HG03571 (cell line): ENCODE results near the gene GSC.
"Not testable (repeated sequence)": the region's sequence is repeated elsewhere in the genome, so short reads cannot be mapped to it uniquely, and the experiment has no call there.

ENCODE experiments used
- ATAC-seq: cut with Tn5 transposase; IDR thresholded peaks from one replicate; pipeline ENCODE4 v1.9.1; 2021; ENCODE audit not compliant: unreplicated experiment

The GSC gene

DNA sequence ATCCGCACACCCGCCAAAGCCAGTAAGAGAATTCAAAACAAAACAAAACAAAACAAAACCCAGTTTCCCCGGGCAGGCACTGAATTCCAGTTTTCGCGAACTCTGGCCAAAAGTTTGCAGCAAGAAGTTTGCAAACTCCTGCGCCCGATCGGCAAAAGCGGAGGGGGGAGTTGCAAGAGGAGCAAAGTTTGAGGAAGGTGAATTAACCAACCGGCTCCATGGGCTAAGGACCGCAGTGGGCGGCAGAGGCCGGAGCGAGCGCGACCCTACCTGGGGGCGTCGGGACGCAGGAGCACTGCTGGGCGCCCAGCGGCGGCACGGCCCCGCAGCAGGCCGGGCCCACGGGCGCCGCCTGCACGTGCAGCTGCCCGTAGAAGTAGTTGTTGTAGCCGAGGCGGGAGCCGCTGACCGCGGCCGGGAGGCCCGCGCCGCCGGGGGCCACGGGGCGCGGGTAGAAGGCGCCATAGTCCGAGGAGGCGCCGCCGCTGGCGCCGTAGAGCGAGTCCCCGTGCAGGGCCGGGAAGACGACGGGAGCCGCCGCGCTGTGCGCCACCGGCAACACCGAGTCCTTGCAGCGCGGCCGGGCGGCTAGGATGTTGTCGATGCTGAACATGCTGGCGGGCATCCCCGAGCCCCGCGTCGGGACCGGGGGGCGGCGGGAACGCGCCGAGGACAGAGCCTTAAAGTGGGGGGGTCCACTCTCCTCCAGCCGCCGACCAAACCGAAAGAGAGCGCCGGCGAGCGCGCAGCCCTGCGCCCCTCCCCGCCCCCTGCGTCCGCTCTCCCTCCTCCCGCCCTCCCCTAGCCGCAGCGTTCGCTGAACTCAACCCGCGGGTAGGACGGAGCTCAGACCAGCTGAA is at the start of gene GSC:
TSS of gene GSC (minus strand) at position 723 of the 860 bp plus-strand sequence. CDS start at position 625, 98 bp downstream.
- ATAC-seq = no peak

DNA sequence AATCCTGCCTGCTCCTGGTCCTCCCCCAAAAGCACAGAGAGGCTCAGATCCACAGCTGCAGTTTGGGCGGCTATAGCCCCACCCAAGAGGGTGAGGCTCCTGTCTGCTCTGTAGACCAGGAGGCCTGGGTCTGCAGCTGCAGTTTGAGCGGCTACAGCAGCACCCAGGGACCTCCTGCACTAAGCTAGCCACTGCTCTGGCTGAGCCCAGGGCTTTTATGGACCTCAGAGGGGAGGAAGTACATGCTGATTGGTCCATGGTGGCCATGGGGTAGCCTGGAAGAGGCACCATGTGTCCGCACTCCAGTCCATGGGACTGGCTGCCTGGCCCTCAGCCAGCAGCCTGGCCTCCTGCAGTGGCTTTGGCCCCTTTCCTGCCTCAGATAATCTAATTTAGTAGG is 49.6 kb upstream of the GSC start:
- no peak for ATAC-seq

DNA sequence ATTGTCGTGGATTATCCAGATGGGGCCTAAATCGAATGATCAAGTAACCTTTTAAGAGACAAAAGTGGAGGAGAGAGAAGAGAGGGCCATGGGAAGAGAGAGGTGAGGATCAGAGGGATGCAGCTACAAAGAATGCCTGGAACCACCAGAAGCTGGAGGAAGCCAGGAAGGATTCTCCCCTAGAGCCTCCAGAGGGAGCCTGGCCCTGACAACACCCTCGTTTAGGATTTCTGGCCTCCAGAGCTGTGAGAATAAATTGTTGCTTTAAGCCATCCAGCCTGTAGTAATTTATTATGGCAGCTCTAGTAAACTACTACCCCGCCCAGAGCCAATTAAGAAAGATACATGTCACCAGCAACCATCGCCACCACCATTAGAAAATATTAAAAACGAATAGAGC is 46.2 kb upstream of the GSC start:
- no peak for ATAC-seq

DNA sequence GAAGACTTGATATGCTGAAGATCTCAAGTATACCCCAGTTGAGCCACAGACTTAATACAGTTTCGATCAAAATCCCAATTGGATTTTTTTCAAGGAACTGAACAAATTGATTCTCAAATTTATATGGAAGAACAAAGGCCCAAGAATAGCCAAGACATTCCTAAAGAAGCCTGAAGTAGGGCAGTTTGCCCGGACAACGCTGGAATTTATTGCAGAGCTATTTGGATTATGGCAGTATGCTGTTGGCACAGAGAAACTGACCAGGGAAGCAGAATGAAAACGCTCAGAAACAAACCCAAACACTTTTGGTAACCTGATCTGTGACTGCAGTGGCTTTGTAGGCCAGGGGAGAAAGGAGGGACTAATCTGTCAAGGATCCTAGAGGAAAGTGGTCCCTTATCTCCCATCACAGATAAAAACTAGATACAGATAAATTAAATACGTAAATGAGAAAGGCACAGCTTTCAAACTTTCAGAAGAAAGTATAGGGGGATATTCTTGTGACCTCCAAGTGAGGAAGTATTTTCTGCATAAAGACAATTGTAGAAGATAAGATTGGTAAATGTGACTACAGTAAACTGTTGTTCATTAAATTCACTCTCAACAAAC is 35.9 kb upstream of the GSC start:
- ATAC-seq = no peak

DNA sequence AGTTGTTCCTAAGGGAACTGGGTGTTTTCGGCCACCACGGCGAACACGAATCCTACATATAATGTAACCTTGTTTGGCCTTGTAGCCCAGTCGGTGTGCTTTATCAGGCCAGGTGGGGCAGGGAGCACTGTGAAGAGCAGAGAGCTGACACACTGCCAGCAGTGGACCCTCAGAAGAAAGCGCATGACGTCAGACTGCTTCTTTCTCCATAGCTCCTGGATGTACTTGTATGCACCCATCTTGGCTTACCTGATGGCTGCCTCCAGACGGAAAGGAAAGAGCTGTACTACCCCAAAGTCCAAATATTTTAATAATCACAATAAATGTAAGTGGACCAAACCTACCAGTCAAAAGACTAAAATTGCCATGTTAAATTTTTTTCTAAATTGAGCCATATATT is 31.3 kb upstream of the GSC start:
- ATAC-seq = no peak

- ATAC-seq = not testable (repeated sequence)
These were observed 30.9 kb upstream of the GSC start for GRCh38 chr14:94800764-94801163.

DNA sequence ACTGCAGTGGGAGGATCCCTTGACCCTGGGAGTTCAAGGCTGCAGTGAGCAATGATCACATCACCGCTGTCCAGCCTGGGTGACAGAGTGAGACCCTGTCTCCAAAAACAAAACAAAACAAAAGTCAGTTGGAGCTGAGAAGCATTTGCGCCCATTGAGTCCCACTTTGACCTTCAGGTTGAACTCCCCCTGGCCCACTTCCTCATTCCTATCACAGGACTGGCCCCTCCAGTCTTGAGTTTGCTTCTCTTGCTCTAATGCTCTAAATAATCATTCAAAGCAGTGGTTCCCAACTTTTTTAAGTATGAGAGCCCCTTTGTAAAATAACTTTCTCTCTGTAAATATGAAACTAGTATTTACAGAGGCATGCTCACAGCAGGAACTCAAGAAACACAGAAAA is 28.0 kb upstream of the GSC start:
- ATAC-seq = no peak

DNA sequence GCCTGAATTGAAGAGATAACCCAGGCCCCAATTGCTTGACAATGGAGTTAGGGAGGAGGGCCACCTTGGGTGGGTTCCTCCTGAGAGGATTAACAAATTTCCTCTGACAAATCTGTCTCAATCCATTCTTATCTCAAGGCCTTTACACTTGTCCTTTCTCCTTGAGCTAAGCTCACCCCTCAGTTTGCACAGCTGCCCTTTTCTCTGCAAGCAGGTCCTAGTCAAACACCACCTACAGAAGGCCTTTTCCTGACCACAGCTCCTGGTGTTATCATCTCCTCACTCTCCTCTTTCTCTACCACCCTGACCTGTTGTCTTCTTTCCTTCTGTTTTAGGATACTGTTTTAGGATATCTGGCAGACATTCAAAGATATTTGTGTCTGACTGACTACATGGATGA is 26.4 kb upstream of the GSC start:
- no peak for ATAC-seq

- ATAC-seq = no peak
These were observed 25.5 kb upstream of the GSC start for GRCh38 chr14:94795372-94795771.

DNA sequence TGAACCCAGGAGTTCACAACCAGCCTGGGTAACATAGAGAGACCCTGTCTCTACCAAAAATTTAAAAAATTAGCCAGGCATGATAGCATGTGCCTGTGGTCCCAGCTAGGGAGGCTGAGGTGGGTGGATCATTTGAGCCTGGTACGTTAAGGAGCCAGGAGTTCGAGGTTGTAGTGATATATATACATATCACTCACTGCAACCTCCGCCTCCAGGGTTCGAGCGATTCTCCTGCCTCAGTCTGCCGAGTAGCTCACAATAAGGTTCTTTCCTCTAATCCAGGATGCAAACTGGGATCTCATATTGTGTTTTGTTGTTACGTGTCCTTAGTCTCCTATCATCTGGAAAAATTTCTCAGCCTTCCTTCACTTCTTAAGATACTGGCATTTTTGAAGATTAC is 24.0 kb upstream of the GSC start:
- no peak for ATAC-seq

GRCh38 chr14:94787655-94788054 is 17.7 kb upstream of the GSC start:
- ATAC-seq = no peak

DNA sequence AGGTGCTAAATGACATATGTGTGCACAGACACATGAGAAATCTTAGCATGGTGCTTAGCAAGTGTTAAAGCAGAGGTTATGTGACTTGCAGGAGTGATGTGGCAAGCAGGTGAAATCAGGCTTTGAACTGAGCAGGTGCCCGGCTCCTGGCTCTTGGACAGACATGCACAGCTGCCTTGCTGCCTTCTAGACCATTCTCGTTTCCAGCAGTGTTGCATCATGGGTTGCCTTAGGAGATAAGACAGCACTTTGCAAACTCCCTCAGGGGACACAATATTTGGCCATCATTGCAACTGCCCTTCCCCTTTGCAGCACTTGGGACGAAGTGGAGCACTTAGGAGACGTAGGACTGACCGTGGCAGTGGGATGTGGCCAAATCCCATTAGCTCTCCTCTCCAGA is 17.2 kb upstream of the GSC start:
- ATAC-seq = no peak

DNA sequence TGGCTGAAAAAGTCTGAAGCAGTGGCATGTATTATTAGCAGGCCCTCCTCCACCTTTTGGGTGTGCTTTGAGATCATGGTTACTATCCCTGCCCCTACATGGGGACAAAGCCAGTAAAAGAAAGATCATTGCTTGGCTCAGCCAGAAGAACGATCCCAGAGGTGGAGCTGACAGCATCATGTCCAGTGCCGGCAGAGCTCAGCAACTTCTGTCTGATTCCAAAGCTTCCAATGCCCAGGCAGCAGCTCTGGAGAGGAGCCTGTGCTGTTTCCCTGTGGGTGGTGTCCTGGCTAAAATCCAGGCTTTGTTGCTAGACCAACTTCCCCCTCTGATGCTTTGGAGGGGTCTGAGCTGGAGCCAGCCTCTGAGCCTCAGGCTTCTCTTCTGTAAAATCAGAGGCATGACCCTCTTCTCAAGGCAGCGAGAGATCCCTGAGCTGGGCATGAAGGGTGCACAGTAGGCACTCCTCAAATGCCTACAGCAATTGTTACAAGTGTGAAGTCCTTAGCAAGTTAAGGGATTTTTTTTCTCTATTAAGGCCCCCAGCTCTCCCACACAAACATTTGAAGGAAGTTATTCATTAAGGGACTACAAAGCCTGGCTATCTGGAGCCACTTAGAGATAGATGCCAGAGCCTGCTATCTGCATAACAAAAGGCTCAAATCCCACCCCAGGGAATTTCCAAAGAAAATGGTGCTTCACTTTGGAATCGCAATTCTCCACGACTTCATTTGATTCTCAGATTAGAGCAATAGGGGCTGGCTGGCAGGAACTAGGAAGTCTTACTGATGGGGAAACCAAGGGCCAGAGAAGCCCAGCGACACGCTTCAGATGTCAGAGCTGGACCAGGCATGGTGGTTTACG is 10.9 kb upstream of the GSC start:
- no peak for ATAC-seq

DNA sequence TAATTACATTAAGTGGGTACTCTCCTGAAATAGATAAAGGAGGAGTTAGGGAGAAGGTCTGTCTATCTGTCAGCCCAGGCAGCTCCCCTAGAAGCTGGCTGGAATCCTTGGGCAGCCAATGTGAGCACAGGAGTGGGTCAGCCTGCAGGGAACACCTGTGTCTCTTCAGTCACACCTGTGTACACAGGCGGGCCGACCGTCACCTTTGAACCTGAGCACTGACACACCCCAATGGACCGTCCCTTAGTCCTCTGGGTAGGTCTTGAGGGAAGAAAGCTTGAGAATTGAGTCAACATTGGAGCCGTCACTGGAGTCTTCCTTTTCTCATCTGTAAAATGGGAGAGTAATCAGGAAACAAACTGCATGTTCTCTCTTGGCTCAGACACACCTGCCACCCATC is 9.8 kb upstream of the GSC start:
- no peak for ATAC-seq

DNA sequence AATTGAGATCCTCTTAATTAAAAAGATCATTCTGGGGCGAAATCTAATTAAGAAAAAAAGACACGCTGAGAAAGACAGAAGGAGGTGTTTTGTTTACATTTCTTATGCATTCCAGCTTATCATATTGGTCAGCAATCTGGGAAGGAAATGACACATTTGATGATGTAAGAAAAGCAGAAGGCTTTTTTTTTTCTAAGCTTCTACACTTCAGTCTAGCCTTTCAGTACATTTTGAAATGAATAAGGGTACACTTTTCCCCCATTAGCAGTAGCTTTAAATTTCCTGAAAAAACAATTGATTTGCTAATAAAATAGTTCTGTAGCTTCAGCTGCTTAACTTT is 5.9 kb upstream of the GSC start:
- no peak for ATAC-seq

- no peak for ATAC-seq
These were observed 5.4 kb upstream of the GSC start for GRCh38 chr14:94775091-94775870.

DNA sequence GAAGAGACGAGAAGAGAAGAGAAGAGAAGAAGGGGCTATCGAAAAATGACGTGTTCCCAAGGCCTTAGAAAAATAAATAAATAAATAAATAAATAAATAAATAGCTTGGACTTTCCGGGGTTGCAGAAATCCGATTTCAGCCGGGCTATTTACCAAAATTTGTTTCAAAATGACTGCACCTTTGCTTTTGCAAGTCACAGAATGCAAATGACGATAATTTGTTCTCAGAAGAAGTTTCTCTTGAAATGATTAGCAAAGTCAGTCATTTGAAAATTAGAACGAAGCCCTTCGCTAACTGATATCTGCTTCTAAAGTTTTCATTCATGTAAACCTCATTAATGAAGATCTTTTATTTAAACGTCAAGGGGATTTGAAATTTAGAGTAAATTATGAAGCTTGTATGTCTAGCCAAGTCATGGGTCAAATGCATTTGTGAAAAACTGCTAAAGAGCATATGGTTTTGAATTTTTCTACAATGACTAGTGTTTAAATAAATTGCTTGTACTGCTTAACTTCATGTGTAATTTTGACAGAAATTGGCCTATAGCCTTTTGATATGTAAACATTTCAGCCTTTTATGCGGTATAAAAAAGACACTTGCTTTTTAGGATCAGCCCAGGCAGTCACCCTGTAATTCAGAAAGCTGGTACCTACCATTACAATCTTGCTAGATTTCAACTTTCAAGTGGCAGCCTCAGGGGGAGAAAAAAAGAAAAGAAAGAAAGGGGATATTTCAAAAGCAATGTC is 4.6 kb upstream of the GSC start:
- no peak for ATAC-seq

DNA sequence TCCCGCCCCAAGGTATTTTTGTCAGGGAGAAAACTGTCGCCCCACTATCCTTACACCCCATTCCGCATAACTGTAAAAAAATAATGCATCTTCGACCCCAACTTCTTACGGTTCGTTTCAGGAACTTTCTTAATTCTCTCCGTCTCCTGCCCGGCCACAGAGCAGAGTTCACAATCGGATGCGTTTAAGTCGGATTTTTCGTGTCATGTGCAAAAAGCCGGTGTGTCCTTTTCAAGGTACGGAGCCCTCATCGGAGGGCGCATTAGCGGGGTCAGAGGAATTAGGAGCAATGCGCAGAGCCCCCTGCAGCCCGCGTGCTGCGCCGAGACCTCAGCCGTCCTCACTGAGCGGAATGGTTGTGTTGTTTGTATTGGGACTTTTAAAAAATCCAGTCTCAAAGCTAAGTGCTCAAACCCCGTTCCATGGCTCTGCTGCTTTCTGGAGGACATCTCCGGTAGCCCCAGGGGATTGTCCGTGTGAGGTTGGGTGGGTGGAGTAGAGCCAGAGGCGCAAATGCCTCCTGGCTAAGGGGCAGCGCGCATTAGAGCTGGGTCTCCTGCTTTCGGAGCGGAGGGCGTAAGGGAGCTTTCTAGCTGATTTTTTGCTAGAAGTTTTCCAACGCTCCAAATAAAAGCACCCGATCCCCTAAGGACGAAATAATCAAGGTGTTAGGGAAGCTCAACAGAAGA is 3.9 kb upstream of the GSC start:
- no peak for ATAC-seq

DNA sequence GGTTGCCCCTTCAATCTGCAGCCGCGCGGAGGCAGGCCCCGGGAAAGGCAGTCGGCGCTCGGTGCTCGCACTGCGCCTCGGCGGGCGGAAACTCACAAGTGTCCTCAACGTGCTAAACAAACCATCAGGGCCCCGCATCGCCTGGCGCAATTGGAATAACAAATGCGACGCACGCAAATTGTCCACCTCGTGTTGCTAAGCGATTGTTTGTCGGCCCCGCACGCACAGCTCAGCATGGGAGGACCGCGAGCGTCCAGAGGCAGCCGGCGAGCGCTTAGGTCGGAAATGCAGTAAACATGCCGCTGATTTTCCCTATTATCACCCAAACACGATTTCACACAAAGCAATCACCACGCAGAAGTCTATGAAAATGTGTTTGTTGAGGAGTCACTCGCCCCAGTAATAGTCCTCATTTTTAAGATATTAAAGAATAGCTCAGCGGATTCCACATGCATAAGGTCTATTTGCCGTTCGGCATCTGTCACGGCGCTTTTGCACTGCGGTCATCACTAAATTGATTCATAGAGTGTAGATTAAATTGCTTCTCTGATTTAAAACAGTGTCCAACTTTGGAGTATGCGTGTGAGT is 3.2 kb upstream of the GSC start:
- no peak for ATAC-seq
